Mammary epithelial cell (primary cell): ENCODE results near the gene H6PD.

ENCODE experiments used
- EZH2 ChIP-seq: IDR thresholded peaks from 2 replicates; pipeline ENCODE4 v1.6.1; 2012; ENCODE audit warnings: low read length, inconsistent platforms, borderline replicate concordance
- TF ChIP-seq, protein P1 (sequence below), 2 donors: IDR thresholded peaks in 1 of 2; conservative IDR thresholded peaks in 1 of 2; 2 replicates each; pipeline ENCODE4 v1.5.1; 2011 to 2012; ENCODE audit warnings: inconsistent platforms in 2 of 2, low read length in 2 of 2, mild to moderate bottlenecking in 2 of 2, control low read depth in 1 of 2, low read depth in 1 of 2; ENCODE audit not compliant: insufficient read depth in 1 of 2; ENCODE audit errors: extremely low read depth in 1 of 2

- TF ChIP-seq, protein P1, sequence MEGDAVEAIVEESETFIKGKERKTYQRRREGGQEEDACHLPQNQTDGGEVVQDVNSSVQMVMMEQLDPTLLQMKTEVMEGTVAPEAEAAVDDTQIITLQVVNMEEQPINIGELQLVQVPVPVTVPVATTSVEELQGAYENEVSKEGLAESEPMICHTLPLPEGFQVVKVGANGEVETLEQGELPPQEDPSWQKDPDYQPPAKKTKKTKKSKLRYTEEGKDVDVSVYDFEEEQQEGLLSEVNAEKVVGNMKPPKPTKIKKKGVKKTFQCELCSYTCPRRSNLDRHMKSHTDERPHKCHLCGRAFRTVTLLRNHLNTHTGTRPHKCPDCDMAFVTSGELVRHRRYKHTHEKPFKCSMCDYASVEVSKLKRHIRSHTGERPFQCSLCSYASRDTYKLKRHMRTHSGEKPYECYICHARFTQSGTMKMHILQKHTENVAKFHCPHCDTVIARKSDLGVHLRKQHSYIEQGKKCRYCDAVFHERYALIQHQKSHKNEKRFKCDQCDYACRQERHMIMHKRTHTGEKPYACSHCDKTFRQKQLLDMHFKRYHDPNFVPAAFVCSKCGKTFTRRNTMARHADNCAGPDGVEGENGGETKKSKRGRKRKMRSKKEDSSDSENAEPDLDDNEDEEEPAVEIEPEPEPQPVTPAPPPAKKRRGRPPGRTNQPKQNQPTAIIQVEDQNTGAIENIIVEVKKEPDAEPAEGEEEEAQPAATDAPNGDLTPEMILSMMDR (conservative IDR thresholded peaks at IDR 0.05 in 1 of 2, IDR thresholded peaks at IDR 0.05 in 1 of 2; ENCODE audit: extremely low read depth in 1 of 2, insufficient read depth in 1 of 2, low read depth in 1 of 2, low read length in 2 of 2): no peak
- TF ChIP-seq EZH2: no peak
Observed at GRCh38 chr1:9200441-9200840, 34.1 kb upstream of the H6PD start.
